GM12878 (cell line): Measurements from ENCODE around the gene RNF167. TPM values are rescaled to one million over a fixed set of nuclear protein-coding genes. Genes with fewer than 3 reads are reported as not detected.

ENCODE experiments used
- BHLHE40 ChIP-seq, 2 experiments: fragments of 450-650 bp in 1 of 2; IDR thresholded peaks; 2 replicates each; pipeline ENCODE4 v1.6.1; 2011 to 2017; ENCODE audit warnings: low read depth in 2 of 2, borderline replicate concordance in 1 of 2, improper control_type of control experiment in 1 of 2, low read length in 1 of 2, mild to moderate bottlenecking in 1 of 2
- CREB1 ChIP-seq: IDR thresholded peaks from 2 replicates; pipeline ENCODE4 v1.6.1; 2012; ENCODE audit warnings: low read depth, mild to moderate bottlenecking, inconsistent platforms
- E4F1 ChIP-seq: fragments of 450-650 bp; IDR thresholded peaks from 2 replicates; pipeline ENCODE4 v1.6.1; 2018; ENCODE audit warnings: borderline replicate concordance, mild to moderate bottlenecking; ENCODE audit not compliant: partially characterized antibody
- EED ChIP-seq: sonication (generic); IDR thresholded peaks from 2 replicates; pipeline ENCODE4 v1.6.1; 2016; ENCODE audit warnings: antibody characterized with exemption, low read depth
- EP300 ChIP-seq, 2 experiments: fragments of 150-350 bp in 1 of 2; IDR thresholded peaks; 2 replicates each; pipeline ENCODE4 v1.6.1; 2011 to 2012; ENCODE audit warnings: low read depth in 2 of 2, low read length in 2 of 2, borderline replicate concordance in 1 of 2, improper control_type of control experiment in 1 of 2, inconsistent platforms in 1 of 2; ENCODE audit not compliant: control insufficient read depth in 1 of 2
- ETV6 ChIP-seq, 2 experiments: fragments of 450-650 bp in 1 of 2; IDR thresholded peaks in 1 of 2; conservative IDR thresholded peaks in 1 of 2; 2 replicates each; pipeline ENCODE4 v1.6.1; 2014; ENCODE audit warnings: antibody characterized with exemption in 1 of 2, borderline replicate concordance in 1 of 2, low read depth in 1 of 2, mild to moderate bottlenecking in 1 of 2, moderate library complexity in 1 of 2
- HCFC1 ChIP-seq: fragments of 150-350 bp; IDR thresholded peaks from 2 replicates; pipeline ENCODE4 v1.6.1; 2014; ENCODE audit warnings: low read length
- HDAC6 ChIP-seq: fragments of 200-600 bp; sonication (generic); IDR thresholded peaks from one replicate; pipeline ENCODE4 v1.8.0; 2017; ENCODE audit warnings: antibody characterized with exemption; ENCODE audit not compliant: unreplicated experiment
- HDGF ChIP-seq: fragments of 450-650 bp; IDR thresholded peaks from 2 replicates; pipeline ENCODE4 v1.6.1; 2016; ENCODE audit warnings: antibody characterized with exemption
- IKZF1 ChIP-seq: fragments of 450-650 bp; conservative IDR thresholded peaks from 2 replicates; pipeline ENCODE4 v1.6.1; 2017; ENCODE audit warnings: antibody characterized with exemption, mild to moderate bottlenecking
- KDM1A ChIP-seq: fragments of 200-600 bp; sonication (generic); IDR thresholded peaks from 2 replicates; pipeline ENCODE4 v1.6.1; 2016; ENCODE audit warnings: borderline replicate concordance
- NBN ChIP-seq: fragments of 450-650 bp; IDR thresholded peaks from 2 replicates; pipeline ENCODE4 v1.6.1; 2016
- NFYB ChIP-seq: IDR thresholded peaks from 2 replicates; pipeline ENCODE4 v1.6.1; 2011; ENCODE audit warnings: low read depth, mild to moderate bottlenecking, low read length, improper control_type of control experiment, moderate library complexity; ENCODE audit not compliant: insufficient read depth
- NKRF ChIP-seq: fragments of 450-650 bp; conservative IDR thresholded peaks from 2 replicates; pipeline ENCODE4 v1.6.1; 2017; ENCODE audit warnings: mild to moderate bottlenecking, moderate library complexity
- NRF1 ChIP-seq: conservative IDR thresholded peaks from 2 replicates; pipeline ENCODE4 v1.6.1; 2011; ENCODE audit warnings: mild to moderate bottlenecking, low read depth, low read length, improper control_type of control experiment
- SP1 ChIP-seq: IDR thresholded peaks from one replicate; pipeline ENCODE4 v1.6.1; 2011; ENCODE audit warnings: low read depth, low read length
- YY1 ChIP-seq: IDR thresholded peaks from 2 replicates; pipeline ENCODE4 v1.6.1; 2011; ENCODE audit warnings: low read depth, mild to moderate bottlenecking, low read length
- polyA plus RNA-seq, 11 experiments: library from polyadenylated mRNA; depleted of rRNA in 4 of 11; unstranded in 6 of 11; stranded (reverse) in 5 of 11; fragments of >200 nt; fragmentation: Nextera tagmentation in 4 of 11; fragmentation: Illumina TruSeq in 1 of 11; extraction: Ambion mirVana in 4 of 11; extraction: Trizol in 1 of 11; gene quantifications; 1 replicate in 1 of 11; 2 replicates in 10 of 11; pipeline versions ENCODE4 v1.2.1 to v1.2.3, GENCODE V29; 2011 to 2016; ENCODE audit warnings: inconsistent platforms in 2 of 11, missing spikeins in 2 of 11, low read depth in 1 of 11
- total RNA-seq, 4 experiments: library from RNA; depleted of rRNA in 3 of 4; stranded (reverse); fragments of >200 nt in 3 of 4; fragmentation: Illumina TruSeq in 1 of 4; extraction: Trizol in 1 of 4; gene quantifications; 2 replicates each; pipeline versions ENCODE4 v1.2.1 to v1.2.3, GENCODE V29; 2013 to 2021
- TF ChIP-seq, protein P1 (sequence below): IDR thresholded peaks from 2 replicates; pipeline ENCODE4 v1.6.1; 2011; ENCODE audit warnings: mild to moderate bottlenecking, low read depth, low read length, moderate library complexity; ENCODE audit not compliant: insufficient replicate concordance
- TF ChIP-seq, protein P2 (sequence below): fragments of 450-650 bp; IDR thresholded peaks from 2 replicates; pipeline ENCODE4 v1.6.1; 2017; ENCODE audit warnings: borderline replicate concordance

RNF167 gene
- total and polyA plus RNA-seq, 10 of the 15 experiments (the other 5 are each of a cell fraction or from before 2014, with no cell fraction given), result 33.6 to 147 (median 57.6) TPM

DNA sequence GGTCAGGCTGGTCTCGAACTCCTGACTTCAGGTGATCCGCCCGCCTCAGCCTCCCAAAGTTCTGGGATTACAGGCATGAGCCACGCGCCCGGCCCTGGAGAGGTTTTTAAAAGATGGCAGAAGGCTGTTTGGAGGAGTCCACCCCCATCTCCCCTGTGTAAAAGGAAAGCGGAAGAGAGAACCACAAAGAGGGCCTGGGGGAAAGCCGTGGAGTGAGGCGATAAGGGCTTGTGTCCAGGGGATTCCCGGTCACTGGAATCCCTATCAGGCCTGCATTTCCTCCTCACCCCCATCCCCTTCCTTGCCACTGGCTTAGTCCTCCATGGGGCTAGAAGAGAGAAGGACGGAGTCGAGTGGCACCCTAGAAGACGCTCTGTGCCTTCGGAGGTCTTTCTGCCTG is 8.1 kb upstream of the RNF167 start, which contains the start of gene GP1BA (continued):
- TF ChIP-seq NRF1, result no peak
- TF ChIP-seq NFYB, result no peak
- TF ChIP-seq NKRF, result no peak
- peak; percentile 73 for TF ChIP-seq IKZF1
- TF ChIP-seq E4F1, result no peak
- TF ChIP-seq EED, result peak; percentile 69
- TF ChIP-seq SP1, result no peak
- TF ChIP-seq NBN, result no peak
- no peak for TF ChIP-seq HDGF
- no peak for TF ChIP-seq HDAC6
- peak; percentile 36; the same call in 1 of the 2 replicates for TF ChIP-seq YY1
- TF ChIP-seq EP300 (IDR thresholded peaks at IDR 0.05; ENCODE audit: borderline replicate concordance in 1 of 2, control insufficient read depth in 1 of 2, low read depth in 2 of 2, low read length in 2 of 2), result no peak
- TF ChIP-seq HCFC1, result no peak
- TF ChIP-seq, protein P1, sequence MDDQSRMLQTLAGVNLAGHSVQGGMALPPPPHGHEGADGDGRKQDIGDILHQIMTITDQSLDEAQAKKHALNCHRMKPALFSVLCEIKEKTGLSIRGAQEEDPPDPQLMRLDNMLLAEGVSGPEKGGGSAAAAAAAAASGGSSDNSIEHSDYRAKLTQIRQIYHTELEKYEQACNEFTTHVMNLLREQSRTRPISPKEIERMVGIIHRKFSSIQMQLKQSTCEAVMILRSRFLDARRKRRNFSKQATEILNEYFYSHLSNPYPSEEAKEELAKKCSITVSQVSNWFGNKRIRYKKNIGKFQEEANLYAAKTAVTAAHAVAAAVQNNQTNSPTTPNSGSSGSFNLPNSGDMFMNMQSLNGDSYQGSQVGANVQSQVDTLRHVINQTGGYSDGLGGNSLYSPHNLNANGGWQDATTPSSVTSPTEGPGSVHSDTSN, result no peak
- TF ChIP-seq CREB1, result no peak
- TF ChIP-seq ETV6 (conservative IDR thresholded peaks at IDR 0.05 in 1 of 2, IDR thresholded peaks at IDR 0.05 in 1 of 2; ENCODE audit: borderline replicate concordance in 1 of 2, low read depth in 1 of 2), result 0 out of 4 replicates have a peak, but pooled peaks of 1 of the 2 experiments have one; percentile 22
- TF ChIP-seq KDM1A, result no peak
- TF ChIP-seq BHLHE40 (IDR thresholded peaks at IDR 0.05; ENCODE audit: borderline replicate concordance in 1 of 2, low read depth in 2 of 2, low read length in 1 of 2), result no peak
- TF ChIP-seq, protein P2, sequence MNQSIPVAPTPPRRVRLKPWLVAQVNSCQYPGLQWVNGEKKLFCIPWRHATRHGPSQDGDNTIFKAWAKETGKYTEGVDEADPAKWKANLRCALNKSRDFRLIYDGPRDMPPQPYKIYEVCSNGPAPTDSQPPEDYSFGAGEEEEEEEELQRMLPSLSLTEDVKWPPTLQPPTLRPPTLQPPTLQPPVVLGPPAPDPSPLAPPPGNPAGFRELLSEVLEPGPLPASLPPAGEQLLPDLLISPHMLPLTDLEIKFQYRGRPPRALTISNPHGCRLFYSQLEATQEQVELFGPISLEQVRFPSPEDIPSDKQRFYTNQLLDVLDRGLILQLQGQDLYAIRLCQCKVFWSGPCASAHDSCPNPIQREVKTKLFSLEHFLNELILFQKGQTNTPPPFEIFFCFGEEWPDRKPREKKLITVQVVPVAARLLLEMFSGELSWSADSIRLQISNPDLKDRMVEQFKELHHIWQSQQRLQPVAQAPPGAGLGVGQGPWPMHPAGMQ, result no peak
